GM18861 (cell line): ENCODE measurements around the gene P2RY6.
"Not testable (repeated sequence)": the region's sequence is repeated elsewhere in the genome, so short reads cannot be mapped to it uniquely, and the experiment has no call there.

Experiments
- ATAC-seq: cut with Tn5 transposase; IDR thresholded peaks from one replicate; pipeline ENCODE4 v1.9.1; 2021; ENCODE audit not compliant: unreplicated experiment

Gene P2RY6

GRCh38 chr11:73271936-73272679 is at the start of gene P2RY6:
Gene P2RY6 (plus strand): TSS chr11:73272338. CDS start chr11:73296519, 24,181 bp downstream.
- ATAC-seq: no peak

- no peak for ATAC-seq
Measured at GRCh38 chr11:73223998-73224730, 48.0 kb upstream of the P2RY6 start.

DNA sequence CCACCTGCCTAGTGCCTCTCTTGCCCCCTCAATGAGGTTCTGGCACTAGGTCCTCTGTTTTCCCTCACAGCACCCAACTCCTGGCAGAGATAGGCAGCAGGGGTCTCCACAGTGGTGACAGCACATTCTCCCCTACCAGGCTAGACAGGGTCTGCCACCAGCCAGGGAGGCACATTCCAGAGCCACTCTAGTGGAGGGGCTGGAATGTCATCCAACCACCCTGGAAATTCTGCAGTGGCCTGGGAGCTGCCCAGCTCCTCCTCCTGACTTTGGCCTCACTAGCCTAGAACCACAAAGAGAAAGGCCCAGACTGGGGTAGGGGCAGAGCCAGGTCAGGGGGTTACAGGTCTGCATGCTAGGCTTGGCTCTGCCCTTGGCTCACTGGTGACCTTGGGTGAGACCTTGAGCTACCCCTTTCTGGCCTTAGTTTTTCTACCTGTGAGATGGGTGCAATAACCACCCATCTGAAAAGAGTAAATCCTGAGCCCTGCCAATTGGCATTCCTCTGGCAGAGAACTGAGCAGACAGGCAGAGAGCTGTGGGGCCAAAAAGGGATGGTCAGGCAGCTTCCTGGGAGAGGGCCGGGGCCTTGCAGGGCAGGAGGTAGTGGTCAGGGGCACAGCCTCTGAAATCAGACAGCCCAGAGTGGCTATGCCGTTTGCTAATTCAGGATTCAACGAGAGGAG is 47.0 kb upstream of the P2RY6 start:
- no peak for ATAC-seq

DNA sequence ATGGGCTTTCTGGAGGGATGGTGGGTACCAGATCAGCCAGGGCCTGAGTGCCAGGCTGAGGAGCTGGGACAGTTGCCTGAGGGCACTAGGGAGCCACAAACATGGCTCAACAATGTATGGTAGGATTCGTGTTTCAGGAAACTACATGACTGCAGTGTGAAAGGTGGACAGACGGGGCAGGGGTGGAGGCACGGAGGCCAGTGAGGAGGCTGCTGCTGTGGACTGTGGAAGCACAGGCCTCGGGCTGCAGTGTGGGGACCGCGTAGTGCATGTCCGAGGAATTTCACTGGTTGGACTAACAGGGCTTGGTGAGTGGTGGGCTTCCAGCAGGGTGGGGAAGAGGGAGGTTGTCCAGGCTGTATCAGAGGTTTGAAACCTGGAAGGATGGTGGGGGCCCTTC is 46.3 kb upstream of the P2RY6 start:
- ATAC-seq: no peak

GRCh38 chr11:73226297-73227006 is 45.7 kb upstream of the P2RY6 start:
- ATAC-seq: no peak

DNA sequence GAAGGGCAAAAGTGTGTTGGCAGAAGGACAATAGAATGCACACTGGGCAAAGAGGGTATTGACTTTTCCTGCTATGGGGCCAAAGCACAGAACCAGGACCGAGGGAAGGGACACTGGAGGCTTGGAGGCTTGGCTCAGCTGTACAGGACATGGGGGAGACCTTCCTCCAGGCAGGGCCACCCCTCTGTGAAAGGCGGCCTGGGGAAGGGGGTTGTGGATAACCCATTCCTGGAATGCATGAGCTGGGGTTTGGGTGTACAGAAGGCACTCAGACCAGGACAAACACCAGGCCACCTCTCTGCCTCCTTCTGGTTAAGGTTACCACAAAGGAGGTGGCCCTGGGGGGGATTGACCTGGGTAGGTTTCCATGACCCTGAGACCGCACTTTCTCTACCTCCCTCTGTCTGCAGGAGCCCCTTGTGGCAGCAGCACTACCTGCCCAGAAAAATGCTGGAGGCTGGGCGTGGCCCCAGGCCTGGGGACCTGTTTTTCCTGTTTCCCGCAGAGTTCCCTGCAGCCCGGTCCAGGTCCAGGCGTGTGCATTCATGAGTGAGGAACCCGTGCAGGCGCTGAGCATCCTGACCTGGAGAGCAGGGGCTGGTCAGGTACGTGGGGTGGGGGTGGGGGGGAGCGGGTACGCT is 44.4 kb upstream of the P2RY6 start:
- ATAC-seq: no peak

DNA sequence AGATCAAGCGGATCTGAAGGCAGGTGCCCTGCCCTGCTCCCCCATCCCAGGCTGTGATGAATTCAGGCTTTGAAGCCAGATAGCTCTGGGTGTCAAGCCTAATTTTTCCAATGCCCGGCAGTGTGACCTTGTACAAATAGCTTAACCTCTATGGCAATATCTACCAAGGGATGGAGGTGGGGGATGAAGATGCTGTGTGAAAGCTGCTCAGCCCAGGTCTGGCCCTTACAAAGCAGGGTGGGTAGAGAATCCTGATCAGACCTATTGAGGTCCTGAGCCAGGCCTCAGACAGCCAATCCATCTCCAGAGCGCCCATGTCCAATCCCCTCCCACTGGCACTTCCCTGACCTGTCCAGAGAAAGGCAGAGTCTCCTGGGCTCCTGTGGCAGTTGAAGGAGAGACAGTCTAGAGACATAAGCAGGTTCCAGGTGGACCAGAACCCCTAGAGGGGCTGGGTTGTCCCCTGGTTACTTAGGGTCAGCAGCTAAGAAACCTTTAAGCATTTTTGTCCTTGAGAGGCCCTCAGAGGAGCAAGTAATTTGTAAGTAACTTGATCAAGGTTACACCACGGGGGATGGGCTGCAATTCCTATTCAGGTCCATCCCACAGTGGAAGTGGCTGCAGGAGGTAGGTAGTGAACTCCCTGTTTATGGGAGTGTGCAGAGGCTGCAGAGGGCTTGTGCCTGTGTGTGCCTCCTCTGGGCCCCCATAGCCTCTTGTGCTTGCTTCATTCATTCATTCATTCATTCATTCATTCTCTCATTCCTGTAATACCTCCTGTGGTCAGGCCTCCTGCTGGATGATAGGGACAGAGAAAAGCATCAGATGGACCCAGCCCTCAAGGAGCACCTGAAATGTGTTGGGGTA is 43.6 kb upstream of the P2RY6 start:
- ATAC-seq: no peak

- ATAC-seq: no peak
Measured at GRCh38 chr11:73229321-73229895, 42.7 kb upstream of the P2RY6 start.

DNA sequence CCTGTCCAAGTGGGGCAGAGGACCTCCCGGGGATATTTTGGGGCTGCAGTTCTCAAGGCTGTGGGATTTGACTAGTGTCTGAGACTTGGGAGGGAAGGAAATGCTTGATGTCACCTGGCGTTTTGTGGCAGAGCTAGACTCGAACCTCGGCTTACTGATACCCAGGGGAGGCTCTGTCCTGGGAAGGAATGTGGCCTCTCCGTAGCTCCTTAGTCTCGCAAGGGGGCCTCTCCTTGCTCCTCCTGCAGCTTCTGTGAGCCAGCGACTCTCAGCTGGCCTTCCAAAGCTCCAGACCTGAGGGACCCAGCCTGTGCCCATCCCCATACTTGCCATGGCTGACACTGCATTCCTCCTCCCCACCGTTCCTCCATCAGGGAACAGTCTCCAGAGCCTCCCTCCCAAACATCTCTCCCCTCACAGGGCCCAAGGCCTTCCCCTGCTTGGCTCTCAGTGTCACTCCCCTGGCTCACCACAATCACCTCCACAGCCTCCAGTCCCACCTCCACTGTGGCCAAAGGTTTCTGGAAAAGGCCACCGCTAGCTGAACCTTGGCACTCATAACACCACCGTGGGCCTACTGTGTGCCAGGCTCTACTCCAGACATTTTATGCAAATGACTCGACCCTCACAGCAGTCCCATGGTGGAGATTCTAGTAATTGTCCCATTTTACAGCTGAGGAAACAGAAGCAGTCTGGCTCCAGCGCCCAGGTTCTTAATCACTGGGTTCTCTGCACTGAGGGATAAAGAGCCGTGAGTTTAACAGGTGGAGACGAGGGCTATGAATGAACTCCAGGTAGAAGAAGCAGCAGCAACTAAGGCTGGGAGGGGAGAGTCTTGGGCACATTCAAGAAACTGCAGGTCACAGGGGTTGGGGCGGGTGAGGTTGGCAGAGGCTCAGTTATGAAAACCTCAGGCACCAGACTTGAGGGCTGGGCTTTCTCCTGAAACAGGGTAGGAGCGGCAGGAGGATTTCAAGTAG is 42.0 kb upstream of the P2RY6 start:
- no peak for ATAC-seq

GRCh38 chr11:73230931-73231330 is 41.2 kb upstream of the P2RY6 start:
- no peak for ATAC-seq

DNA sequence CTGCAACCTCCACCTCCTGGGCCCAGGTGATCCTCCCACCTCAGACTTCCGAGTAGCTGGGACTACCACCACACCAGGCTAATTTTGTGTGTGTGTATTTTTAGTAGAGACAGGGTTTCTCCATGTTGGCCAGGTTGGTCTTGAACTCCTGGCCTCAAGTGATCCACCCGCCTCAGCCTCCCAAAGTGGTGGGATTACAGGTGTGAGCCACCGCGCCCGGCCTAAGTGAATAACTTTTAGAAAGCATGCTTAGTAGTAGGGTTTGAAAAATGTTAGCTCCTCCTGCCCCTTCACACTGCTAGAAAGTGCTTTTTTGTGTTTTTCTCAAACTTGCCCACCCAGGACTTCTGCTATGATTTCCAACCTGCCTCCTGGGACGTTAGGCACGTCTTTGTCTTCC is 39.7 kb upstream of the P2RY6 start:
- not testable (repeated sequence) for ATAC-seq

GRCh38 chr11:73233211-73233610 is 38.9 kb upstream of the P2RY6 start:
- no peak for ATAC-seq

DNA sequence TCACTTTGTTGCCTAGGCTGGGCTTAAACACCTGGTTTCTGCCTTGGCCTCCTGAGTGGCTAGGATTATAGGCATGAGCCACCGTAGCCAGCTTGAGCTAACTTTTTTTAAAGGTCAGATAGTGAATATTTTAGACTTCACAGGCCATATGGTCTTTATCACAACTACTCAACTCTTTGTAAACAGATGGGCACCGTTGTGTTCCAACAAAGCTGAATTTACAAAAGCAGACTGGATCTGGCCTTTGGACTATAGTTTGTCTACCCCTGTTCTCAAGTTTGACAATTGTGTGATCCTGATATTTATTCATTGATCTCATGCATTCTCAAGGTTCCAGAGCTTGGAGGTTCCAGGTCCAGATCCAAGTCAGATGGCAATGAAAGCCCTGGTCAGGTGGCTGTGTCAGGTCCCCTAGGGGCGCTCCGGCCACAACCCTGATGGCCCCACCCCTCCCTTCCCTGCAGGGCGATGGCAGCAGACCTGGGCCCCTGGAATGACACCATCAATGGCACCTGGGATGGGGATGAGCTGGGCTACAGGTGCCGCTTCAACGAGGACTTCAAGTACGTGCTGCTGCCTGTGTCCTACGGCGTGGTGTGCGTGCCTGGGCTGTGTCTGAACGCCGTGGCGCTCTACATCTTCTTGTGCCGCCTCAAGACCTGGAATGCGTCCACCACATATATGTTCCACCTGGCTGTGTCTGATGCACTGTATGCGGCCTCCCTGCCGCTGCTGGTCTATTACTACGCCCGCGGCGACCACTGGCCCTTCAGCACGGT is 38.3 kb upstream of the P2RY6 start:
- no peak for ATAC-seq

DNA sequence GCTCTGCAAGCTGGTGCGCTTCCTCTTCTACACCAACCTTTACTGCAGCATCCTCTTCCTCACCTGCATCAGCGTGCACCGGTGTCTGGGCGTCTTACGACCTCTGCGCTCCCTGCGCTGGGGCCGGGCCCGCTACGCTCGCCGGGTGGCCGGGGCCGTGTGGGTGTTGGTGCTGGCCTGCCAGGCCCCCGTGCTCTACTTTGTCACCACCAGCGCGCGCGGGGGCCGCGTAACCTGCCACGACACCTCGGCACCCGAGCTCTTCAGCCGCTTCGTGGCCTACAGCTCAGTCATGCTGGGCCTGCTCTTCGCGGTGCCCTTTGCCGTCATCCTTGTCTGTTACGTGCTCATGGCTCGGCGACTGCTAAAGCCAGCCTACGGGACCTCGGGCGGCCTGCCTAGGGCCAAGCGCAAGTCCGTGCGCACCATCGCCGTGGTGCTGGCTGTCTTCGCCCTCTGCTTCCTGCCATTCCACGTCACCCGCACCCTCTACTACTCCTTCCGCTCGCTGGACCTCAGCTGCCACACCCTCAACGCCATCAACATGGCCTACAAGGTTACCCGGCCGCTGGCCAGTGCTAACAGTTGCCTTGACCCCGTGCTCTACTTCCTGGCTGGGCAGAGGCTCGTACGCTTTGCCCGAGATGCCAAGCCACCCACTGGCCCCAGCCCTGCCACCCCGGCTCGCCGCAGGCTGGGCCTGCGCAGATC is 37.5 kb upstream of the P2RY6 start:
- no peak for ATAC-seq

GRCh38 chr11:73235236-73235786 is 36.8 kb upstream of the P2RY6 start:
- no peak for ATAC-seq

DNA sequence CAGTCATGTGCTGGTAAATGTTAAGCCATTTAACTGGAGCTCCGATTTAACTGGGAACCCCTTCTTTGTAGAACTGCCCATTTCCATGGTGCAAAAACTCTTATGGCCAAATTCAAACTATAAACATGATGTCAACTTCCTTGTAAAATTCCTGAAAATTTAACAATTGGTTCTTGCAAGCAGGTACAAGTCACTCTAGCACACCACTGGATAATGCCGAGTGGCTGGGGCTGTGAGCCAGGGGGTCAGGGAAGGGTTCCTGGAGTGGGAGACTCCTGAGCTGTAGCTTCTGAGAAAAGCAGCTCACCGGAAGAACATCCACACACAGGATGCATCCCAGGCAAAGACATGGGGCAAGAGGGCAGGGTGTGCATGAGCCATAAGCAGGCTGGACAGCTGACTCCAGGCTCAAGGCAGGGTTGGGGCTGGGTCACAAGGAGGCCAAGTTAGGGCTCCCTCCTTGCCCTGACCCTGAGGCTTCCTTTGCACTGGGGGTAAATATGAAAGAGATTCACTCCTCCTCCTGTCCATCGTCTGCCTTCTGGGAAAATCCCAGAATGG is 35.9 kb upstream of the P2RY6 start:
- no peak for ATAC-seq
